ENCODE measurements around the gene NEU3. TPM values are rescaled to one million over a fixed set of nuclear protein-coding genes. Genes with fewer than 3 reads are reported as not detected.

NEU3 gene
- total RNA-seq, 4 donors from 2014 or later, result 2.6 to 11.7 (median 3.9) TPM

- no peak overlapping the region for H3K4me3 ChIP-seq
- intact Hi-C loops (cut with DNase I; ENCODE audit: low total_unique reads) (loop anchor here (5.0 to 10.0 kb wide), 2 partner anchors 89 to 224 kb away; no protein-coding TSS in a partner anchor), in situ Hi-C loops (cut with MboI; ENCODE audit: low pct_ligation_motif_present in 1 of 4, low pct_unique_long_range_greater_than_20kb in 1 of 4, low sequenced_read_pairs in 3 of 4) (loop anchor here (10.0 to 25.0 kb wide), 5 partner anchors 89 to 221 kb away; partner anchors contain the start of gene TPBGL (in 4 of the 4))
- H3K4me1 ChIP-seq, result no peaks in the 10 kb centered on the region
- no peak for TF ChIP-seq POLR2A (IDR thresholded peaks at IDR 0.05)
- no peak for TF ChIP-seq CTCF (IDR thresholded peaks at IDR 0.05)
- TF ChIP-seq EP300 (IDR thresholded peaks at IDR 0.05; ENCODE audit: low read depth), result no peak
- no peak for TF ChIP-seq POLR2AphosphoS5 (IDR thresholded peaks at IDR 0.05)
- no peaks in the 10 kb centered on the region for H3K36me3 ChIP-seq
- no peaks in the 10 kb centered on the region for H3K9me3 ChIP-seq
- no peak for DNase-seq
- H3K27me3 ChIP-seq, result no peaks in the 10 kb centered on the region
- WGBS, 2 donors (ENCODE audit: low coverage in 1 of 2), result 93% methylated on average over 6 of the region's 6 CpGs; no CpG with 5 or more reads in 1 of the 2 donors
- no peak overlapping the region for H3K27ac ChIP-seq
Observed at GRCh38 chr11:75023446-75024067, 34.8 kb downstream of the NEU3 start.

DNA sequence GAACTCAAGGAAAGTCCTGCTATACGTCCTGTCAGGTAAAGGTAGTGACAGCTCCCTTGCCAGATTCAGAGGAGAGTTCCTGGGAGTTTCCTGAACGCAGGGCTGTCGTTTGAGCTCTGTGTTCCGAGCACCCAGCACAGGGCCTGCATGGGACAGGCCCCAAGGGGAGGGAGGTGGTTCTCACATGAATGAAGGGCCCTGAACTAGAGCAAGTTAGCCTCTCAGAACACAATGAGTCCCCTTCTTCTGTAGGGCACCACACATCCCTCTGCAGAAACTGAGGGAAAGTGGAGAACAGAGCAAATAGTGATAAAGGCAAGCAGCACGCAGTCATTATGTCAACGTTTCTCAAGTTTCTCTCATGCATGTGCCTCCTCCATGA lies 35.3 kb downstream of the NEU3 start:
- TF ChIP-seq POLR2AphosphoS5 (IDR thresholded peaks at IDR 0.05) (no peak), EP300 (IDR thresholded peaks at IDR 0.05; ENCODE audit: low read depth) (no peak), POLR2A (IDR thresholded peaks at IDR 0.05) (no peak), CTCF (IDR thresholded peaks at IDR 0.05) (no peak)
- no peaks in the 10 kb centered on the region for H3K36me3 ChIP-seq
- DNase-seq, result no peak
- H3K27me3 ChIP-seq, result no peaks in the 10 kb centered on the region
- H3K9me3 ChIP-seq, result no peaks in the 10 kb centered on the region
- H3K27ac ChIP-seq, result no peak overlapping the region
- H3K4me1 ChIP-seq, result no peaks in the 10 kb centered on the region
- H3K4me3 ChIP-seq, result no peak overlapping the region
- 65 to 81% methylated on average over 6 of the region's 6 CpGs for WGBS, 2 donors (ENCODE audit: low coverage in 1 of 2)
- intact Hi-C loops (cut with DNase I; ENCODE audit: low total_unique reads) (loop anchor here (5.0 to 10.0 kb wide), 2 partner anchors 89 to 223 kb away; no protein-coding TSS in a partner anchor), in situ Hi-C loops (cut with MboI; ENCODE audit: low pct_ligation_motif_present in 1 of 4, low pct_unique_long_range_greater_than_20kb in 1 of 4, low sequenced_read_pairs in 3 of 4) (loop anchor here (10.0 to 25.0 kb wide), 5 partner anchors 89 to 221 kb away; partner anchors contain the start of gene TPBGL (in 4 of the 4))

DNA sequence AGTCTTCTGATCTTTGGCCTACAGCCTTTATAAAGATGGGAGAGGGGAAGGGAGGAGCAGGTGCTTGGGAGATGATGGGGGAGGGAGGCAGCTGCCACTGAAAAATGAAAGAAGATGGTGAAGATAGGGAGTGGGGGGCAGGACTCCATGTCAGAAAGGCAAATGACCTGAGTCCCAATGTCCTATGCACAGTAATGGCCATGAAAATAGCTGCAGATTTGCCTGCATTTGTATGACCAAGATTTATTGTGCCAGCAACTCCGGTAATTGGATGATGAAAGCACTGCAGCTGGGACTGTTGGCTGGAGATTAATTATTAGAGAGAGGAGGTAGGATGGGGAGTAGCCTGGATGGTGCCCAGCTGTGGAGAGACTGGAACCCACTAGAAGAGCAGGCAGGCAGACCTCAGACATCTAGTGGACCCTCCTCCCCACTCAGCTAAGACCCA lies 36.1 kb downstream of the NEU3 start:
- 74 to 100% methylated on average over 1 of the region's 1 CpG for WGBS, 2 donors (ENCODE audit: low coverage in 1 of 2)
- Histone ChIP-seq H3K27me3 (no peaks in the 10 kb centered on the region), H3K9me3 (no peaks in the 10 kb centered on the region), H3K4me3 (no peak overlapping the region), H3K27ac (no peak overlapping the region), H3K4me1 (no peaks in the 10 kb centered on the region), H3K36me3 (no peaks in the 10 kb centered on the region)
- in situ Hi-C loops (cut with MboI; ENCODE audit: low pct_ligation_motif_present in 1 of 4, low pct_unique_long_range_greater_than_20kb in 1 of 4, low sequenced_read_pairs in 3 of 4), result loop anchor here (10.0 to 25.0 kb wide), 5 partner anchors 90 to 220 kb away; partner anchors contain the start of gene TPBGL (in 4 of the 4)
- intact Hi-C loops (cut with DNase I; ENCODE audit: low total_unique reads), result loop anchor here (5.0 to 10.0 kb wide), 2 partner anchors 90 to 223 kb away; no protein-coding TSS in a partner anchor
- no peak for DNase-seq
- TF ChIP-seq EP300 (IDR thresholded peaks at IDR 0.05; ENCODE audit: low read depth) (no peak), POLR2A (IDR thresholded peaks at IDR 0.05) (no peak), POLR2AphosphoS5 (IDR thresholded peaks at IDR 0.05) (no peak), CTCF (IDR thresholded peaks at IDR 0.05) (no peak)

DNA sequence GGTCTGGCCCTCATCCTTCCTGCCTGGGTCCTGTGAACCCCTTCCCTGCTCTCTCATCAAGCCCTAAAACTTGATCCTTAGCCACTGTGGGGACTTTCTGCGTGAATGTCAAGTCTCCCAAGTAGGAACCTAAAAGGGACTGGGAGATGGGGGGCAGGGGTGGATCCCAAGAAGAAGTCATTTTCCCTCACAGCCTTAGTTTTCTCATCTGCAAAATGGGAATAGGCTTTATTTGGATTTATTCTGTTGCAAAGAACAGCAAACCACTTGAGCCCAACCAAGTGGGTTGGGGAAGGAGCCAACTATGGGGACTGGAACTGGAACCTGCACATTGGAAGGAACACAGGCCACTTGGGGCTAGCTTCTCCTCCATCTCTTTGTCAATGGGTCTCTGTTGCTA lies 36.8 kb downstream of the NEU3 start:
- no peaks in the 10 kb centered on the region for H3K4me1 ChIP-seq
- intact Hi-C loops (cut with DNase I; ENCODE audit: low total_unique reads), result loop anchor here (10.0 kb wide), 1 partner anchor 91 kb away; no protein-coding TSS in a partner anchor
- no peaks in the 10 kb centered on the region for H3K27me3 ChIP-seq
- in situ Hi-C loops (cut with MboI; ENCODE audit: low pct_ligation_motif_present in 1 of 4, low pct_unique_long_range_greater_than_20kb in 1 of 4, low sequenced_read_pairs in 3 of 4), result loop anchor here (10.0 kb wide), 4 partner anchors 91 to 219 kb away; partner anchors contain the start of gene TPBGL (in 3 of the 4)
- H3K36me3 ChIP-seq, result no peaks in the 10 kb centered on the region
- no peak overlapping the region for H3K27ac ChIP-seq
- H3K4me3 ChIP-seq, result no peak overlapping the region
- H3K9me3 ChIP-seq, result no peaks in the 10 kb centered on the region
- no peak for DNase-seq
- TF ChIP-seq POLR2A (IDR thresholded peaks at IDR 0.05) (no peak), POLR2AphosphoS5 (IDR thresholded peaks at IDR 0.05) (no peak), EP300 (IDR thresholded peaks at IDR 0.05; ENCODE audit: low read depth) (no peak), CTCF (IDR thresholded peaks at IDR 0.05) (no peak)
- 100% methylated on average over 1 of the region's 1 CpG for WGBS, 2 donors (ENCODE audit: low coverage in 1 of 2)

Measured in transverse colon (tissue), 4 donors.